NCI-H446 treated with DMSO at 0.1 percent for 48 hours (cell line): ENCODE measurements around the gene MCC.

Experiments used
- DNase-seq: peaks from one replicate; lab custom pipeline; 2025; lab: John Stamatoyannopoulos, UW

MCC gene

GRCh38 chr5:113177225-113177624, 311.0 kb downstream of the MCC start:
- no peak for DNase-seq

- DNase-seq, result no peak
These were observed 311.5 kb downstream of the MCC start for GRCh38 chr5:113176734-113177133.

GRCh38 chr5:113176196-113176595, 312.1 kb downstream of the MCC start:
- DNase-seq, result no peak

- DNase-seq, result no peak
These were observed 315.9 kb downstream of the MCC start for GRCh38 chr5:113172231-113172826.

GRCh38 chr5:113171520-113171919, 316.7 kb downstream of the MCC start:
- DNase-seq, result no peak

- DNase-seq, result peak; percentile 78
These were observed 317.5 kb downstream of the MCC start for GRCh38 chr5:113170707-113171106.

- no peak for DNase-seq
These were observed 318.5 kb downstream of the MCC start for GRCh38 chr5:113169720-113170119.

- no peak for DNase-seq
These were observed 320.3 kb downstream of the MCC start for GRCh38 chr5:113167985-113168384.

GRCh38 chr5:113166852-113167366, 321.3 kb downstream of the MCC start:
- no peak for DNase-seq

- no peak for DNase-seq
These were observed 322.0 kb downstream of the MCC start for GRCh38 chr5:113166261-113166660.

- DNase-seq, result no peak
These were observed 324.2 kb downstream of the MCC start for GRCh38 chr5:113164021-113164420.

GRCh38 chr5:113163328-113163727, 324.9 kb downstream of the MCC start:
- no peak for DNase-seq

GRCh38 chr5:113162770-113163169, 325.5 kb downstream of the MCC start:
- no peak for DNase-seq

- no peak for DNase-seq
These were observed 326.0 kb downstream of the MCC start for GRCh38 chr5:113162208-113162607.

- no peak for DNase-seq
These were observed 326.4 kb downstream of the MCC start for GRCh38 chr5:113161806-113162205.

GRCh38 chr5:113157886-113158285, 330.4 kb downstream of the MCC start:
- no peak for DNase-seq

GRCh38 chr5:113156271-113156877, 331.9 kb downstream of the MCC start:
- DNase-seq, result no peak

GRCh38 chr5:113153512-113154097, 334.6 kb downstream of the MCC start:
- DNase-seq, result no peak

- DNase-seq, result no peak
These were observed 335.9 kb downstream of the MCC start for GRCh38 chr5:113152380-113152740.

- DNase-seq, result no peak
These were observed 336.4 kb downstream of the MCC start for GRCh38 chr5:113151641-113152379.

- no peak for DNase-seq
These were observed 337.4 kb downstream of the MCC start for GRCh38 chr5:113150821-113151220.

- DNase-seq, result no peak
These were observed 338.0 kb downstream of the MCC start for GRCh38 chr5:113150221-113150620.

- DNase-seq, result no peak
These were observed 340.7 kb downstream of the MCC start for GRCh38 chr5:113147537-113147936.
